Psoas muscle (tissue), 8 donors: Measurements from ENCODE around the gene TCF7L1. TPM values are rescaled to one million over a fixed set of nuclear protein-coding genes. Genes with fewer than 3 reads are reported as not detected.
A peak's percentile ranks its signal among the peaks of the same experiment; 100 is the strongest.

Experiments
- ATAC-seq, 4 donors: fragments of 200-7000 bp; cut with Tn5 transposase; one replicate each; pipeline ENCODE4 v1.9.1; 2020; ENCODE audit warnings: moderate library complexity in 3 of 4, mild to moderate bottlenecking in 2 of 4
- DNase-seq, 2 donors: peaks; one replicate each; pipeline ENCODE4 v3.0.0-alpha.2; 2020
- H3K27ac ChIP-seq: fragments of 200-600 bp; one replicate; pipeline ENCODE4 v1.8.0; 2022
- H3K27me3 ChIP-seq, 3 donors: fragments of 200-600 bp in 1 of 3; one replicate each; pipeline versions ENCODE4 v1.6.1 to v1.8.0; 2013 to 2022; ENCODE audit warnings: low read length in 2 of 3, mild to moderate bottlenecking in 2 of 3, moderate library complexity in 1 of 3; ENCODE audit not compliant: insufficient read depth in 3 of 3
- H3K36me3 ChIP-seq, 2 donors: fragments of 200-600 bp in 1 of 2; one replicate each; pipeline versions ENCODE4 v1.6.1 to v1.8.0; 2013 to 2022; ENCODE audit warnings: low read depth in 1 of 2, mild to moderate bottlenecking in 1 of 2, moderate library complexity in 1 of 2; ENCODE audit not compliant: insufficient read depth in 1 of 2
- H3K4me1 ChIP-seq: fragments of 200-600 bp; one replicate; pipeline ENCODE4 v1.8.0; 2022
- H3K4me3 ChIP-seq: fragments of 200-600 bp; one replicate; pipeline ENCODE4 v1.8.0; 2022; ENCODE audit warnings: mild to moderate bottlenecking
- H3K9me3 ChIP-seq: fragments of 200-600 bp; one replicate; pipeline ENCODE4 v1.8.0; 2022
- WGBS, 3 donors: extraction: QIAGEN DNeasy Blood & Tissue Kit; methylation state at CpG; one replicate each; pipeline versions ENCODE4 v1.1.6 to v1.1.7; 2013; 5-methylcytosine and 5-hydroxymethylcytosine counted together
- intact Hi-C, 2 donors: fragments of 100-400 bp; cut with DNase I; formaldehyde crosslinking; loops; one replicate each; pipeline versions ENCODE4 v1.11.0 to v1.14.2; 2022
- polyA plus RNA-seq, 3 donors: library from polyadenylated mRNA; stranded (reverse); fragments of 200-250 nt; gene quantifications; one replicate each; pipeline ENCODE4 v1.2.3, GENCODE V29; 2013
- total RNA-seq, 4 donors: library from RNA; stranded (reverse); fragmentation: NEBNext Ultra II Directional in 2 of 4; extraction: Animal tissue kit (Norgen Biotek cat#: 25700) in 2 of 4; gene quantifications; one replicate each; pipeline versions ENCODE4 v1.2.1 to v1.2.4, GENCODE V29; 2021 to 2023
- TF ChIP-seq, protein P1 (sequence below): fragments of 200-600 bp; IDR thresholded peaks from one replicate; pipeline ENCODE4 v1.8.0; 2022; ENCODE audit warnings: antibody characterized with exemption
- donor health status: healthy with polysubstance abuse.
- donor health status: DM: no; HTN: no; CAD: no; lungs with moderate emphysema.
- donor health status: Bipolar disorder and iron deficiency.
- donor health status: healthy.
- donor health status: DM: yes; HTN: yes; CAD: no.
- donor health status: DM: no; HTN: no; CAD: no.
- donor health status: DM: no; HTN: no; CAD: no.
- donor health status: DM: yes; HTN: yes; CAD: no.

TCF7L1 gene
- total and polyA plus RNA-seq, 7 donors, result 2.1 to 13.3 (median 6.1) TPM

DNA sequence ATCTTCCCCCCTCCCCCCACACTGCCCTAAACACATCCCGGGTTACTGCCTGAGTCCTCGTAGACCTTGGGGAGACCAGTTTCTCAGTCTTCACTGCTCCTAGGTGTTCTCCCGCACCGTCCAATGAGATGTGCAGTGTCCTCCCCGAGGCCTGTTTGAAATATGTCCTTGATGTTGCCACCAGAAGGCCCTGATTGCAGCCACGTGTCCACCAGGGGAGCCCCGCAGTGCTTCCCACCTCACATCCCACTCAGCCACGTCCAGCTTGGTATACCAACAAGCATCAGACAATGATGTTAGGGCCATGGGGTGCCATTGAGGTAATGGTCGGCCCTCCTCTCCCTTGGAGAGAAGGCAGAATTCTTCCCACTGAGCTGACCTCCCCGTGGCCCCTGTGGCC, 38.7 kb downstream of the TCF7L1 start:
- 81 to 97% (median 88%) methylated on average over 10 of the region's 10 CpGs for WGBS, 3 donors
- no peaks in the 10 kb centered on the region for H3K27me3 ChIP-seq
- ATAC-seq (no peak), DNase-seq (no peak)
- no peaks in the 10 kb centered on the region for H3K9me3 ChIP-seq
- H3K4me1 ChIP-seq, result peaks cover 36% of the 10 kb centered on the region
- H3K36me3 ChIP-seq, result no peaks in the 10 kb centered on the region
- intact Hi-C loops, result loop anchor here in 1 of 2 donors (5.0 kb wide), 1 partner anchor 35 kb away; no protein-coding TSS in a partner anchor
- TF ChIP-seq, protein P1, sequence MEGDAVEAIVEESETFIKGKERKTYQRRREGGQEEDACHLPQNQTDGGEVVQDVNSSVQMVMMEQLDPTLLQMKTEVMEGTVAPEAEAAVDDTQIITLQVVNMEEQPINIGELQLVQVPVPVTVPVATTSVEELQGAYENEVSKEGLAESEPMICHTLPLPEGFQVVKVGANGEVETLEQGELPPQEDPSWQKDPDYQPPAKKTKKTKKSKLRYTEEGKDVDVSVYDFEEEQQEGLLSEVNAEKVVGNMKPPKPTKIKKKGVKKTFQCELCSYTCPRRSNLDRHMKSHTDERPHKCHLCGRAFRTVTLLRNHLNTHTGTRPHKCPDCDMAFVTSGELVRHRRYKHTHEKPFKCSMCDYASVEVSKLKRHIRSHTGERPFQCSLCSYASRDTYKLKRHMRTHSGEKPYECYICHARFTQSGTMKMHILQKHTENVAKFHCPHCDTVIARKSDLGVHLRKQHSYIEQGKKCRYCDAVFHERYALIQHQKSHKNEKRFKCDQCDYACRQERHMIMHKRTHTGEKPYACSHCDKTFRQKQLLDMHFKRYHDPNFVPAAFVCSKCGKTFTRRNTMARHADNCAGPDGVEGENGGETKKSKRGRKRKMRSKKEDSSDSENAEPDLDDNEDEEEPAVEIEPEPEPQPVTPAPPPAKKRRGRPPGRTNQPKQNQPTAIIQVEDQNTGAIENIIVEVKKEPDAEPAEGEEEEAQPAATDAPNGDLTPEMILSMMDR, result no peak
- H3K4me3 ChIP-seq, result no peak overlapping the region
- no peak overlapping the region for H3K27ac ChIP-seq

DNA sequence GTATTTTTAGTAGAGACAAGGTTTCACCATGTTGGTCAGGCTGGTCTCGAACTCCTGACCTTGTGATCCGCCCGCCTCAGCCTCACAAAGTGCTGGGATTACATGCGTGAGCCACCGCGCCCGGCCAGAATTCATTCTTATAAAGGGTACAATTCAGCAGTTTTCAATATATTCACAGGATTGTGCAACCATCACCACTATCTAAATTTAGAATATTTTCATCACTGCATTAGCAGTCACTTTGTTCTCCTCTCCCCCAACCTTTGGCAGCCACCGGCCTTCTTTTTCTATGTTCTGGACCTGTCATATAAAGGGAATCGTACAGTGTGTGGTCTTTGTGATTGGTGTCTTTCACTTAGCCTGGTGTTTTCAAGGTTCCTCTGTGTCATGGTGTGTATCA, 40.7 kb downstream of the TCF7L1 start:
- H3K27ac ChIP-seq, result peak overlapping the region; percentile 96
- intact Hi-C loops, result loop anchor here in 1 of 2 donors (2.0 to 5.0 kb wide), 2 partner anchors 37 to 41 kb away; no protein-coding TSS in a partner anchor
- peak; percentile 48 to 64 for DNase-seq
- H3K9me3 ChIP-seq, result no peaks in the 10 kb centered on the region
- 38 to 72% (median 52%) methylated on average over 8 to 9 of the region's 9 CpGs for WGBS, 3 donors
- no peaks in the 10 kb centered on the region for H3K36me3 ChIP-seq
- H3K4me1 ChIP-seq, result peaks cover 46% of the 10 kb centered on the region
- TF ChIP-seq, protein P1, result no peak
- H3K4me3 ChIP-seq, result no peak overlapping the region
- peak; percentile 51 to 77 (median 68) for ATAC-seq
- no peaks in the 10 kb centered on the region for H3K27me3 ChIP-seq

DNA sequence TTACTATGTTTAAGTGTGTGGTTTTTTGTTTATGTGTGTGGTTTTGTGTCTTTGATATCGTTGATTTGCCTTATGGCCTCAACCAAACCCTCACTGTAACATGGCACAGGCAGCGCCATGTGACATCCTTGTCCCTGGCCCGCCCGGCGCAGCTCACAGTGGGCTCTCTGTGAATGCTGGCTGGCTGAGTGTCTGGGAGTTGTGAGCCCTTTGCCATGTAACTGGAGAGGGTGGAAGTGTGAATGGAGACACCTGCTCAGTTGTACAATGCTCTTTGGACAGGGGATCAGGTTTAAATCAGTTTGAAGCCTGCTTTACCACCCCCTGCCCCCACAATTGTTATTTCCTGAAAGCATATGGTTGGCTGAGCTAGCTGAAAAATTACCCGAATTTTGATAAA, 41.8 kb downstream of the TCF7L1 start:
- TF ChIP-seq, protein P1, result no peak
- no peaks in the 10 kb centered on the region for H3K9me3 ChIP-seq
- 25 to 45% (median 41%) methylated on average over 6 of the region's 6 CpGs for WGBS, 3 donors
- peak overlapping the region; percentile 16 for H3K4me3 ChIP-seq
- ATAC-seq (peak; percentile 79 to 83 (median 80)), DNase-seq (peak; percentile 45 to 75)
- peak overlapping the region; percentile 96 for H3K27ac ChIP-seq
- H3K36me3 ChIP-seq, result no peaks in the 10 kb centered on the region
- H3K27me3 ChIP-seq, result no peaks in the 10 kb centered on the region
- intact Hi-C loops, result loop anchor here (2.0 to 5.0 kb wide), 2 partner anchors 38 to 40 kb away; no protein-coding TSS in a partner anchor
- H3K4me1 ChIP-seq, result peaks cover 47% of the 10 kb centered on the region

DNA sequence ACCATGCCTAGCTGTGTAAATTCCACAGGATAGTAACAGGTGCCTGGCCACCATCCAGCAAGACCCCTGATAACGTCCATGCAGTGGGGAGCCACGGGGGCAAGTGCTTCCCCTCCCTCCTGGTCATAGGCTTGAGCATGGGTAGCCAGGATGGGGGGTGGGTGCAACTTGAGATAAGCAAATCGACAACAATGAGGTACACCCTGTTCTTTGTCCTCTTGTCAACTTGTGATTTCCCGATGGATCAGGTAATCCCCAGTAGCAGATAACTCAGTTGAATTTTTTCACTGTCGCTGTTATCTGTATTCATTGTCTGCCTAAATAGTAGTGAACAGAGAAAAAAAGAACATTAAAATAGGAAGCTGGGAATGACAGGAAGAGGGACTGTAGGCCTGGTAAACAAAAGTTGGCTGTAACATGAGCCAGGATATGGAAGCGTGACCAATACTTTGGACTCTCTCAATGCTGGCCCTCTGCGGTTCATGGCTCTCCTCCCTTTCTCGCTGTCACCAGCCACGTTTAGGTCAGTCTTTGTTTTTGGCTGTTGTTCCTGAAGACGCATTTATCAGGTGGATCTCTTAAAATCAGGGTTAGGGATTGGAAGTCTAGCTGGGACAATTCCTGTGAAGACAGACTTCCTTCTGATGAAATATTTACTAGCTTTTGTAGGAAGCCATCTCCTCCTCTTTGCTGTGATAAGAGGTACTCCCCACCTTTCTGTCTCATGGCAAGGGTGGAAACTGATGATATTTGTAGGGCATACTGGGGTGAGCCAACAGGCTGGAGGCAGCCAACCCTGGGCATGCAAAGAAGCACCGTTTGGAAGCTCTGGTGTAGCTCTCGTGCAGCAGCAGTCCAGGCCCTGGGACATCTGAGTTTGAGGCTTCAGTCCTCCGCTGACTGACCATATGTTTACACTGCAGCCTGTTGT, 42.4 kb downstream of the TCF7L1 start:
- intact Hi-C loops, result loop anchor here (2.0 to 5.0 kb wide), 2 partner anchors 38 to 39 kb away; no protein-coding TSS in a partner anchor
- Histone ChIP-seq H3K4me1 (peaks cover 51% of the 10 kb centered on the region), H3K9me3 (no peaks in the 10 kb centered on the region), H3K27ac (peak overlapping the region; percentile 96), H3K4me3 (peak overlapping the region; percentile 16), H3K36me3 (no peaks in the 10 kb centered on the region), H3K27me3 (no peaks in the 10 kb centered on the region)
- ATAC-seq (peak; percentile 85 to 91 (median 87)), DNase-seq (peak; percentile 66 to 68)
- WGBS, 3 donors, result 15 to 20% (median 19%) methylated on average over 13 of the region's 13 CpGs
- TF ChIP-seq, protein P1, result no peak
